Peyer's patch (tissue), 4 donors: ENCODE results near the gene TMEM119. TPM values are rescaled to one million over a fixed set of nuclear protein-coding genes. Genes with fewer than 3 reads are reported as not detected.
A peak's percentile ranks its signal among the peaks of the same experiment; 100 is the strongest.

Experiments used
- DNase-seq, 3 donors: peaks; one replicate each; pipeline ENCODE4 v3.0.0-alpha.2; 2017 to 2019
- H3K27ac ChIP-seq, 4 donors: fragments of 200-600 bp; sonication (generic); one replicate each; pipeline ENCODE4 v1.5.1; 2016 to 2019
- H3K27me3 ChIP-seq, 2 donors: fragments of 200-600 bp; sonication (generic); one replicate each; pipeline ENCODE4 v1.5.1; 2019
- H3K36me3 ChIP-seq, 3 donors: fragments of 200-600 bp; sonication (generic); one replicate each; pipeline ENCODE4 v1.5.1; 2016 to 2019
- H3K4me1 ChIP-seq, 4 donors: fragments of 200-600 bp; sonication (generic); one replicate each; pipeline ENCODE4 v1.5.1; 2016 to 2019
- H3K4me3 ChIP-seq, 4 donors: fragments of 200-600 bp; sonication (generic); 1 replicate in 3 of 4; 2 replicates in 1 of 4; pipeline ENCODE4 v1.5.1; 2016 to 2019; ENCODE audit warnings: mild to moderate bottlenecking in 1 of 4
- H3K9me3 ChIP-seq, 4 donors: fragments of 200-600 bp; sonication (generic); one replicate each; pipeline ENCODE4 v1.5.1; 2016 to 2019; ENCODE audit warnings: mild to moderate bottlenecking in 1 of 4
- CTCF ChIP-seq, 6 experiments: fragments of 450-650 bp in 4 of 6; fragments of 200-600 bp in 2 of 6; sonication (generic) in 1 of 6; IDR thresholded peaks; one replicate each; pipeline ENCODE4 v1.5.1; 2017 to 2019; ENCODE audit warnings: antibody characterized with exemption in 6 of 6, mild to moderate bottlenecking in 3 of 6, moderate library complexity in 1 of 6
- POLR2A ChIP-seq, 2 donors: fragments of 450-650 bp; IDR thresholded peaks; one replicate each; pipeline ENCODE4 v1.5.1; 2017; ENCODE audit warnings: antibody characterized with exemption in 2 of 2, mild to moderate bottlenecking in 2 of 2, moderate library complexity in 2 of 2
- total RNA-seq, 4 donors: library from RNA; depleted of rRNA; stranded (reverse); fragments of >200 nt; gene quantifications; one replicate each; pipeline ENCODE4 v1.1.0, GENCODE V29; 2016

The TMEM119 gene
- total RNA-seq, 4 donors from 2014 or later: 1.8 to 17.3 (median 3.4) TPM

DNA sequence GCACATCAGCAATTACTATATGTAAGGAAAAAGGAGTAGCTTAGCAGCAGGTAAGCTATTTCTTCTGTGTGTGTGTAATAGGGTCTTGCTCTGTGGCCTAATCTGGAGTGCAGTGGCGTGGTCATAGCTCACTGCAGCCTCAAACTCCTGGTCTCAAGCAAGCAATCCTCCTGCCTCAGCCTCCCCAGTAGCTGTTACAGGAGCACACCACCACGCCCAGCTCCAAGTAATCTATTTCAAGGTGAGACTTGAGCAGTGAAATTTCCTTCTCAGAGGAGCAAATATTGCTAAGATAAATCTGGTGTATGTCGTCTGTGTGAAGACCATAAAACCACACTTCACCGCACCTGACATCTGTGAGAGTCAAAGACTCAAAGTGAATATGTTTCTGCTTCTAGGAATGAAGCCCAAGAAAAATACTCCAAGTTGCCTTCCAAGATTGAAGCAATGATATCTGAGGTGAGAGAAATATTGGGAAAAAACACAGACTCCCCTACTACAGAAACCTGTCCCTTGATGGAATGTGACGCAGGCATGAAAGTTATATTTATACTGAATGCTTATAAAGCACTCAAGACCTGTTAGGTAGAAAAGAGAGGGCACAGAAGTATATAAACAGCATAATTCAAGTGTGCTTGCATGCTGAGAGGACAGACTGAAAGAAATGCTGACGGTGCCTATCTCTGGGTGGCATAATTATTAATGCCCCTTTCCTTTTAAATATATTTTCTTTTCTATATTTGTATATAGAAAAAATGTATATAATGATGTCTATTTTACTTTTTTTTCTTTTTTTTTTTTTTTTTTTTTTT is 38.3 kb upstream of the TMEM119 start:
- peak overlapping the region in 1 of 4 donors; percentile 17 for H3K4me3 ChIP-seq
- TF ChIP-seq CTCF (IDR thresholded peaks at IDR 0.05) (no peak), POLR2A (IDR thresholded peaks at IDR 0.05) (no peak)
- peaks cover 0 to 38% (median 13%) of the 10 kb centered on the region in 4 donors for H3K4me1 ChIP-seq
- DNase-seq: no peak
- peak overlapping the region in 3 of 4 donors; percentile 57 to 94 (median 89) for H3K27ac ChIP-seq
- H3K36me3 ChIP-seq: no peaks in the 10 kb centered on the region
- no peaks in the 10 kb centered on the region for H3K9me3 ChIP-seq
- no peaks in the 10 kb centered on the region for H3K27me3 ChIP-seq

DNA sequence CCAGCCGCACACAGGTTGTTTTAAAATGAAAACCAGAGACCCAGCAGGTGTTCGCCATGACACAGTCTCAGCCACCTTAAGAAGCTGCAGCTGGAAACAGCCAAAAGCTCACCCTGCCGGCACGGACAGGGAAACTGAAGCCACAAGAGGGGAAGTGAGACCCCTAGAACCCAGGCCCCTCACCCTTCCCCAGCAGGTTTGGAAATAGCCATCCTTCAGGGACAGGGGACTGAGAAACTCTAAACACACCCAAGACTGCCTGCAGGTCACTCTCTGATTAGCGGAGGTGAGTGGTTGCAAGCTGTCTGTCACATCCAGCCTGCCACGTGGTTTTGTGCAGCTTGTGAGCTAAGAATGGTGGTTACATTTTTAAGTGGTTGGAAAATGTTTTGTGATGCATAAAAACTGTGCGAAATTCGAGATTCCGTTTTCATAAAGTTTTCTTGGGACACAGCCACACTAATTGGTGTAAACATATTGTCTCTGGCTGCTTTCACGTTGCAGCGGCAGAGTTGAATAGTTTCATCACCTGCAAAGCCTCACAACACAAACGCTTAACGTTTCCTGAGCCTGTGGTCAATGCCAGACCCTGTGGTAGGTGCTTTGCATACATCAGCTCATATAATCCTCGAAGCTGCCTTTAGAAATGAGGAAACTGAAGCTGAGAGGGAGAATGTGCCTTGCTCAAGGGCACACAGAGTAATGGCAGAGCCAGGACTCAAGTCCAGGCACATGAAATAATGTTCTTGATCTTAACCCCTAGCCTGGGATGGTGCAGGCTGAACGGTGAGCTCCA is 37.5 kb upstream of the TMEM119 start:
- H3K27me3 ChIP-seq: no peaks in the 10 kb centered on the region
- H3K27ac ChIP-seq: peak overlapping the region; percentile 57 to 94 (median 81)
- TF ChIP-seq POLR2A (IDR thresholded peaks at IDR 0.05) (peak in 1 of 2 donors; percentile 27), CTCF (IDR thresholded peaks at IDR 0.05) (no peak)
- H3K4me1 ChIP-seq: peaks cover 0 to 42% (median 17%) of the 10 kb centered on the region in 4 donors
- no peaks in the 10 kb centered on the region for H3K36me3 ChIP-seq
- H3K9me3 ChIP-seq: no peaks in the 10 kb centered on the region
- peak overlapping the region in 3 of 4 donors; percentile 10 to 36 (median 16) for H3K4me3 ChIP-seq
- peak in 2 of 3 donors; percentile 86 to 89 for DNase-seq

DNA sequence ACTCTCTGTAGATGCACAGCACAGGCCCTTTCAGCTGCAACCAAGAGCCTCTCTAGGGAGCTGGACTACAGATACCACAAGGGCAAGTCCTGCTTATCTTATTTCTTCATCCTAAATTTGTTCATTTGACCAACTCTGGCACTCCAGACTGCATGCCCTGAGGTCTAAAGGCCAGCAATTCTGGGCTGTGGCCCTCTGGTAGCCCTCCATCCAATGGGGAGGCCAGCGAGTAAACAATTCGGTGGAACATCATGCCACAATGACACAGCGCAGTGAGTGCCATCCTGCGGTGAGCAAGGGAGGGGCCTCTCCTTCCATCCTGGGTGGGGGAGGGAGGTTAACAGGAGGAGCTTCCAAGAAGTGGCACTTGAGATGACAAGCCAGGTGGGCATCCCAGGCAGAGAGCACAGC is 36.5 kb upstream of the TMEM119 start:
- TF ChIP-seq POLR2A (IDR thresholded peaks at IDR 0.05) (no peak), CTCF (IDR thresholded peaks at IDR 0.05) (no peak)
- H3K27me3 ChIP-seq: no peaks in the 10 kb centered on the region
- H3K36me3 ChIP-seq: no peaks in the 10 kb centered on the region
- H3K9me3 ChIP-seq: no peaks in the 10 kb centered on the region
- DNase-seq: peak in 2 of 3 donors; percentile 74 to 76
- peak overlapping the region; percentile 73 to 94 (median 83) for H3K27ac ChIP-seq
- peaks cover 0 to 42% (median 24%) of the 10 kb centered on the region in 4 donors for H3K4me1 ChIP-seq
- H3K4me3 ChIP-seq: peak overlapping the region in 2 of 4 donors; percentile 38 to 42

- DNase-seq: peak in 2 of 3 donors; percentile 96 to 97
Observed at GRCh38 chr12:108633534-108634248, 35.8 kb upstream of the TMEM119 start, which contains the start of gene SELPLG. TSS of gene SELPLG (minus strand) at chr12:108633894. CDS start at chr12:108624307, 9,587 bp downstream.

More at GRCh38 chr12:108633534-108634248, 35.8 kb upstream of the TMEM119 start, which contains the start of gene SELPLG:
- TF ChIP-seq POLR2A (IDR thresholded peaks at IDR 0.05) (peak; percentile 29 to 56), CTCF (IDR thresholded peaks at IDR 0.05) (peak in 3 of 6 experiments; percentile 11 to 36 (median 12))
- Histone ChIP-seq H3K27me3 (no peaks in the 10 kb centered on the region), H3K36me3 (no peaks in the 10 kb centered on the region), H3K4me1 (peaks cover 0 to 44% (median 25%) of the 10 kb centered on the region in 4 donors), H3K27ac (peak within 1 kb of the TSS; percentile 73 to 94 (median 83)), H3K4me3 (peak within 1 kb of the TSS; percentile 36 to 49 (median 40)), H3K9me3 (no peaks in the 10 kb centered on the region)
